Pancreas (tissue), 10 donors: ENCODE measurements around the gene MRE11. TPM values are rescaled to one million over a fixed set of nuclear protein-coding genes. Genes with fewer than 3 reads are reported as not detected.

Source experiments
- ATAC-seq, 4 donors: fragments of 200-7000 bp; cut with Tn5 transposase; one replicate each; pipeline versions ENCODE4 v1.8.0 to v1.9.1; 2020; ENCODE audit warnings: mild to moderate bottlenecking in 4 of 4, moderate library complexity in 4 of 4
- DNase-seq, 6 donors: peaks; one replicate each; pipeline ENCODE4 v3.0.0-alpha.2; 2020
- FAIRE-seq: peaks from 2 replicates; lab custom pipeline; 2012; peaks lifted over from hg19 to GRCh38; lab: Jason Lieb, UNC
- H3K27ac ChIP-seq, 4 donors: fragments of 200-600 bp; sonication (generic); 1 replicate in 3 of 4; 2 replicates in 1 of 4; pipeline versions ENCODE4 v1.5.0 to v1.8.0; 2020
- H3K27me3 ChIP-seq, 4 donors: fragments of 200-600 bp; one replicate each; pipeline ENCODE4 v1.8.0; 2021
- H3K36me3 ChIP-seq, 3 donors: fragments of 200-600 bp; sonication (generic) in 1 of 3; one replicate each; pipeline versions ENCODE4 v1.5.0 to v1.8.0; 2020 to 2021
- H3K4me1 ChIP-seq, 3 donors: fragments of 200-600 bp; one replicate each; pipeline ENCODE4 v1.8.0; 2021
- H3K4me3 ChIP-seq, 4 donors: fragments of 200-600 bp; sonication (generic) in 2 of 4; one replicate each; pipeline versions ENCODE4 v1.5.0 to v1.8.0; 2020 to 2021
- H3K9me3 ChIP-seq, 4 donors: fragments of 200-600 bp; one replicate each; pipeline ENCODE4 v1.8.0; 2021
- WGBS, 2 donors: extraction: QIAGEN DNeasy Blood & Tissue Kit; methylation state at CpG; one replicate each; pipeline ENCODE4 v1.1.7; 2013; 5-methylcytosine and 5-hydroxymethylcytosine counted together
- intact Hi-C, 3 donors: fragments of 100-400 bp; cut with DNase I; formaldehyde crosslinking; loops; one replicate each; pipeline versions ENCODE4 v1.11.1 to v1.14.2; 2022
- polyA plus RNA-seq, 2 donors: library from polyadenylated mRNA; stranded (reverse); fragments of 200-250 nt; gene quantifications; one replicate each; pipeline ENCODE4 v1.2.3, GENCODE V29; 2013
- total RNA-seq, 6 donors: library from RNA; stranded (reverse); fragmentation: NEBNext Ultra II Directional in 4 of 6; extraction: Animal tissue kit (Norgen Biotek cat#: 25700) in 4 of 6; gene quantifications; one replicate each; pipeline versions ENCODE4 v1.2.1 to v1.2.4, GENCODE V29; 2021 to 2023
- TF ChIP-seq, protein P1 (sequence below), 4 donors: fragments of 200-600 bp; sonication (generic) in 3 of 4; IDR thresholded peaks; one replicate each; pipeline versions ENCODE4 v1.5.0 to v1.8.0; 2021; ENCODE audit warnings: antibody characterized with exemption in 4 of 4
- donor health status: healthy with polysubstance abuse.
- donor health status: DM: no; HTN: no; CAD: no; lungs with moderate emphysema.
- donor health status: DM: no; HTN: no; CAD: no.
- donor health status: control.
- donor health status: control.
- donor health status: Bipolar disorder and iron deficiency.
- donor health status: DM: yes; HTN: yes; CAD: no.
- donor health status: DM: no; HTN: no; CAD: no.
- donor health status: DM: no; HTN: no; CAD: no.
- donor health status: DM: yes; HTN: yes; CAD: no.

The MRE11 gene
- total and polyA plus RNA-seq, 8 donors = 4.2 to 13.4 (median 8.6) TPM

DNA sequence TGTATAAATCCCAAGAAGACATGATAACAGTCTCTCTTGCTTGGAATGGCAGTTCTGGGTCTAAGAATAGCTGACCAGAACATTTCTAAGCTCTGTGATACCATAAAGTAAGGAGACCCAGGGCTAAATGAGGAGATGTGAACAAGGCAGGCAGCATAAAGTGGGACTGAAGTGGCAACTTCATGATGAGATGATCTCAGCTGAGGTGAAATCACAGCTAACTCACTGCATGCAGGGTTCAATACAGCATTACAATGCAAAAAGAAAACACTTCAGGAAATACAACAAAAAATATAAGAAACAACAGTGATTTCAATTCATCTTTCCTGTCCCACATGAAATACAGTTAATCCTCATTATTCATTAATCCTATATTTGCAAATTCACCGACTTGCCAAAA, 44.6 kb downstream of the MRE11 start:
- FAIRE-seq (no peak), ATAC-seq (no peak), DNase-seq (no peak)
- H3K4me1 ChIP-seq = peaks cover 0 to 6% (median 5%) of the 10 kb centered on the region in 3 donors
- intact Hi-C loops = no loop called here
- WGBS, 2 donors = 18 to 21% methylated on average over 1 of the region's 1 CpG
- H3K36me3 ChIP-seq = peaks cover 0 to 14% (median 0%) of the 10 kb centered on the region in 3 donors
- TF ChIP-seq, protein P1, sequence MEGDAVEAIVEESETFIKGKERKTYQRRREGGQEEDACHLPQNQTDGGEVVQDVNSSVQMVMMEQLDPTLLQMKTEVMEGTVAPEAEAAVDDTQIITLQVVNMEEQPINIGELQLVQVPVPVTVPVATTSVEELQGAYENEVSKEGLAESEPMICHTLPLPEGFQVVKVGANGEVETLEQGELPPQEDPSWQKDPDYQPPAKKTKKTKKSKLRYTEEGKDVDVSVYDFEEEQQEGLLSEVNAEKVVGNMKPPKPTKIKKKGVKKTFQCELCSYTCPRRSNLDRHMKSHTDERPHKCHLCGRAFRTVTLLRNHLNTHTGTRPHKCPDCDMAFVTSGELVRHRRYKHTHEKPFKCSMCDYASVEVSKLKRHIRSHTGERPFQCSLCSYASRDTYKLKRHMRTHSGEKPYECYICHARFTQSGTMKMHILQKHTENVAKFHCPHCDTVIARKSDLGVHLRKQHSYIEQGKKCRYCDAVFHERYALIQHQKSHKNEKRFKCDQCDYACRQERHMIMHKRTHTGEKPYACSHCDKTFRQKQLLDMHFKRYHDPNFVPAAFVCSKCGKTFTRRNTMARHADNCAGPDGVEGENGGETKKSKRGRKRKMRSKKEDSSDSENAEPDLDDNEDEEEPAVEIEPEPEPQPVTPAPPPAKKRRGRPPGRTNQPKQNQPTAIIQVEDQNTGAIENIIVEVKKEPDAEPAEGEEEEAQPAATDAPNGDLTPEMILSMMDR (IDR thresholded peaks at IDR 0.05) = no peak
- H3K9me3 ChIP-seq = no peaks in the 10 kb centered on the region
- no peak overlapping the region for H3K4me3 ChIP-seq
- no peaks in the 10 kb centered on the region for H3K27me3 ChIP-seq
- no peak overlapping the region for H3K27ac ChIP-seq

DNA sequence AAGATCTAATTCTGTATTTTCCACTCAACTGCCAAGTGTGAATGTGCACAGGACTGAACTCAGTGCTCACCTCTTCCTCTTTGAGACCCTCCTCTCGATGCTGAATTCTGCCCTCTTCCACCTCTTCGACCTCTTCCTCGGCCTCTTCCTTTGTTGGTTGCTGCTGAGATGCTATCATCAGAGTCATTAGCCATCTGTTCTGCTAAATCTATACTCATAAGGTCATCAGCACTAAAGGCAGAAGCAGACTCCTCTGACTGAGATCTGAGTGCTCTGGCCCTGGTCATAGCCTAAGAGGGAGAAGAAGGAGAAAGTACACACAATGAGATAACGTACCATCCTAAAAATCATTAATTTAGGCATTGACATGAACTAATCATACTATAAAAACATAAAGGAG, 46.5 kb downstream of the MRE11 start:
- H3K27me3 ChIP-seq = no peaks in the 10 kb centered on the region
- 89 to 90% methylated on average over 4 of the region's 4 CpGs for WGBS, 2 donors
- FAIRE-seq (no peak), ATAC-seq (no peak), DNase-seq (no peak)
- intact Hi-C loops = no loop called here
- H3K4me3 ChIP-seq = no peak overlapping the region
- no peaks in the 10 kb centered on the region for H3K9me3 ChIP-seq
- H3K36me3 ChIP-seq = peaks cover 0 to 14% (median 0%) of the 10 kb centered on the region in 3 donors
- H3K27ac ChIP-seq = no peak overlapping the region
- peaks cover 0 to 6% (median 5%) of the 10 kb centered on the region in 3 donors for H3K4me1 ChIP-seq
- TF ChIP-seq, protein P1 (IDR thresholded peaks at IDR 0.05) = no peak

DNA sequence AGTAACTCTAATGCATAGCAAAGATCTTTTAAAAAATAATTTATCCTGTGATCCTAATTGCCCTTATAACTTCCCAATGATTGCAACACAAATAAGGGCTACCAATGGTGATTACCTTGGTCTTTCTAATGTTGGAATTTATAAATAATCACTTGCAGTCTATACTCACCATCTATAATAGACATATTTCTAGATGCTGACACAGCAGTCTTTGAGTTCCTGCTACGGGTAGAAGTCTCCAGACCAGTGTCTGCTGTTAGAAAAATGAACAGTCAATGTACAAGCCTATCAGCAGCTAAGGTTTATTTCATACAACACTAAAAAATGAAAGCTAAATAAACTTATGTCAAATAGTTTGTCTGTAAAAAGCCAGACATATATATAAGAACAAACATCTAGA, 48.0 kb downstream of the MRE11 start:
- Histone ChIP-seq H3K4me3 (no peak overlapping the region), H3K36me3 (peaks cover 0 to 14% (median 0%) of the 10 kb centered on the region in 3 donors), H3K27ac (no peak overlapping the region), H3K9me3 (no peaks in the 10 kb centered on the region), H3K4me1 (peaks cover 0 to 6% (median 5%) of the 10 kb centered on the region in 3 donors), H3K27me3 (no peaks in the 10 kb centered on the region)
- no peak for FAIRE-seq
- TF ChIP-seq, protein P1 (IDR thresholded peaks at IDR 0.05) = no peak
- WGBS, 2 donors = 93 to 100% methylated on average over 1 of the region's 1 CpG
- DNase-seq = no peak
- intact Hi-C loops = no loop called here
- ATAC-seq = no peak

DNA sequence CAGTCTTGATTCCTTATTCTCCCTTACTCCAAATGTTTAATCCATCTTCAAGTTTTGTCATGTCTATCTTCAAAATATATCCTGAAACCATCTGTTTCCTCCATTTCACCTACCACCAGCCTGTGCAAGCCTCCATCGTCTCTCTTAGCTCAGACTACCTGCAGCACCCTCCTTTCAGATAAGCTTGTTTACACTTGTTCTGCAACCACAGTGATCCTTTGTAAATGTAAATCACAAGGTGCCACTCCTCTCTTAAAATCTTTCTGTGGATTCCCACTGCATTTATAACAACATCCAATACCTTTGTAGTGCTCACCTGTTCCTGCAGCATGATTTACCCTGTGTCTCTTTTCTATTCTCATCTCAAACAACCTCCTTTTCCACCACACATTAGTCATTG, 60.6 kb downstream of the MRE11 start:
- Histone ChIP-seq H3K4me1 (no peaks in the 10 kb centered on the region), H3K4me3 (no peak overlapping the region), H3K27ac (no peak overlapping the region), H3K27me3 (no peaks in the 10 kb centered on the region), H3K36me3 (peaks cover 0 to 23% (median 18%) of the 10 kb centered on the region in 3 donors), H3K9me3 (no peaks in the 10 kb centered on the region)
- 20 to 31% methylated on average over 1 of the region's 1 CpG for WGBS, 2 donors
- ATAC-seq (no peak), FAIRE-seq (no peak), DNase-seq (no peak)
- intact Hi-C loops = no loop called here
- TF ChIP-seq, protein P1 (IDR thresholded peaks at IDR 0.05) = no peak

DNA sequence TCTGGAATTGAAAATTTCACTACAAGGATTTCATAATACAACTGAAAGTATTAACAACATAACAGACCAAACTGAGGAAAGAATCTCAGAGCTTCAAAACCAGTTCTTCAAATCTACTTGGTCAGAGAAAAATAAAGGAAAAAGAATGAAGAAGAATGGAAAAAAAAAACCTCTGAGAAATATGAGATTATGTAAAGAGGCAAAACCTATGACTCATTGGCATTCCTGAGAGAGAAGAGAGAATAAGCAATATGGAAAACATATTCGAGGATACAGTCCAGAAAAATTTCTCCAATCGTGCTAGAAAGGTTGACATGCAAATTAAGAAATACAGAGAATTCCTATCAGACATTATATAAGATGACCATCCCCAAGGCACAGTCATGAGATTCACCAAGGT, 69.0 kb downstream of the MRE11 start:
- H3K4me1 ChIP-seq = no peaks in the 10 kb centered on the region
- no peak overlapping the region for H3K27ac ChIP-seq
- TF ChIP-seq, protein P1 (IDR thresholded peaks at IDR 0.05) = no peak
- no peak overlapping the region for H3K4me3 ChIP-seq
- WGBS, 2 donors = 88 to 93% methylated on average over 2 of the region's 2 CpGs
- FAIRE-seq (no peak), ATAC-seq (no peak), DNase-seq (no peak)
- intact Hi-C loops = loop anchor here in 1 of 3 donors (10.0 kb wide), 1 partner anchor 530 kb away; no protein-coding TSS in a partner anchor
- no peaks in the 10 kb centered on the region for H3K27me3 ChIP-seq
- no peaks in the 10 kb centered on the region for H3K9me3 ChIP-seq
- peaks cover 0 to 6% (median 5%) of the 10 kb centered on the region in 3 donors for H3K36me3 ChIP-seq
